Stimulated activated CD4-positive, alpha-beta T cell treated with anti-CD3 and anti-CD28 coated beads, TNF-alpha, amount 100 ng/mL, for 48 hours (primary cell): ENCODE measurements around the gene CHRDL1.

Experiments used
- DNase-seq, 3 donors: peaks; one replicate each; pipeline ENCODE4 v3.0.0-alpha.2; 2020; ENCODE audit warnings: low read depth in 3 of 3

The CHRDL1 gene

DNA sequence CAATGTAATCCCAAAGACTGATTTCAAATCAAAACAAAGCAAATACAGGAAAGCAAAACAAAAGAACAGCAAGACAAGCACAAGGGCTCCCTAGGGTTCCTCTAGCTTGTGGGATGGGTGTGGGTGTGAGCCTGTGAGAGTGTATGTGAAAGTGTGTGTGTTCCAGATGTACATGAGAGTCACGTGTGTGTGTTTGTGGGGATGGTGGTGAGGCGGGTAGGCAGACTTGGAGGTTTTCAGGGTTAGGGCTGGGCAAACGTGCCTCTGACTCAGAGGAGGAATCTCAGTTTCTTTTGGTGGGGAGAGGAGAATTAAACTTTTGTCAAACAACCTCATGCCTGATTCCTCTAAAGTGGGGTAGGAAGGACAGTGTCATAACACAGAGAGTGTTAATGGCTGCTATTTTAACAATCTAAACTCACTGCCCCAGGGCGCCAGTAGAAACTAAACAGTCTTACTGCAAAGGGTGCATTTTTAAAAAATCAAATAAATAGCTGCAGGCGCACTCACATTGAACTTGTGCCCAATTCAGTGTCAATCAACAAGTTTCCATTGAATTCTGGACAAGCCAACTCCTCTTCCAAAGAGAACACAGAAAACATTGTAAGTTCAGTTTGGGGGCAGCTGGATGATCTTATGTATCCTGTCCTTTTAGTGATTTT lies 51.8 kb downstream of the CHRDL1 start:
- no peak for DNase-seq

- no peak for DNase-seq
Observed at GRCh38 chrX:110741213-110741796, 54.3 kb downstream of the CHRDL1 start.

DNA sequence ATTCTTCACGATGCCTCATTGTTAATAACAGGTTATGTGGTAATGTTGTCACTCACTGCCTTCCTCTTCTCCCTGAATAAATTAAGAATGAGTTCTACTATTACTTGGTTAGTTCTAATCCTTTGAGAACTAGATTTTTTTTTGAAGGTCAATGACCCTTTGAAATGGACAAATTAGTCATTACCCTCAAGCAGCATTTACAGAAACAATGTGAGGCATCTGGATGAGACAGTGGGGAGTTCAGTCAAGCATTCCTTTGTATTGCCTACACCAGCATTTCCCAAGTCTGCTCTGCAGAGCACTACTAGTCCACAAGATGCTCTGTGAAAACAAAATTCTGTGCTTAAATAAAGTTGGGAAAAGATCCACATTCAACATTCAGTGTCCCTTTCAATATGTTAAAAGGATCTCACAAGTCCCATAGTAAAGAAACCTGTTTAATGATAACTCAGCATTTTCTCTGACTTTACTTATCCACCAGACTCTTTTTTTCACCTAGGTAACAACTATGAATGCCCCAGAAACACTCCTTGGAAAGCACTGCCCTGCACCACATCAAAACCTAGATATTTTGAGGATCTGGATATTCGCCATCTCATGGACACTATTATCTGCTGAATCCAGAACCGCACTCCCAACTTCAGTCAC lies 60.6 kb downstream of the CHRDL1 start:
- no peak for DNase-seq

GRCh38 chrX:110734271-110734670 lies 61.3 kb downstream of the CHRDL1 start:
- no peak for DNase-seq

DNA sequence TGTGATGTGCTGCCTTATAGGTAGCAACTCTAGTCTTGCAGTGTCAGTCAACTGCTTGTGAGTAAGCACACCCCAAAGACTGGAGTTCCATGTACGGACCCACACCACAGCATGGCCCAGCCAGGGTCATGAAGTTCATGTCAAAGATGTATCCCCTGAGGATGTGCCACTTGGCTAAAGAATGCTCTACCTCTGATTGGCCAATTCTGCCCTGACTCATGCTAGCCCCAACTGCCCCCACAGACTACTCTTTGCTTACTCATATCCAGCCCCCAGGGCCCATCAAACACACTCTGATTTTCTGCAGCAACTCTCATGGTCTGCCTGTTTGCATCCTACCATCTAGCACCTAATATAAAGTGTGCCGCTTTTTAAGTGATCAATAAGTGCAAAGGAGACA lies 62.5 kb downstream of the CHRDL1 start:
- no peak for DNase-seq

GRCh38 chrX:110732266-110732665 lies 63.4 kb downstream of the CHRDL1 start:
- no peak for DNase-seq

- DNase-seq = no peak
Observed at GRCh38 chrX:110723844-110724243, 71.8 kb downstream of the CHRDL1 start.

- no peak for DNase-seq
Observed at GRCh38 chrX:110722135-110722534, 73.5 kb downstream of the CHRDL1 start.

DNA sequence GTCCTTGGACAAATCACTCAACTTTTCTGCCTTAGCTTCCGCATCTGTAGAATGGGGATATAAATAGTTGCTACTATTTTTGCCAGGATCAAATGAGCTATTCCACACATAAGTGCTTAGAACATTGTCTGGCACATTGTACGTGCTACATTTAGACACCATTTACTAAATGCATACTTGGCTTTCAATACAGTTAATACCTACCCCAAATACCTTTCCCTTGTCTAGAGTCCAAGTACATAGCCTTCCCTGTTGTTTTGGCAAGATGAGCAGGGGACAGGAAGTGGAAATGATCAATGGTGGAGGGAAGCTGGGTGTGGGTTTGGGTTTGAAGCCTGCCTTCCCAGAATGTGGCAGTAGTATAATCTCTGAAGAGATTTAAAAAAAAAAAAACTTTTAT lies 82.0 kb downstream of the CHRDL1 start:
- no peak for DNase-seq

GRCh38 chrX:110706446-110706845 lies 89.2 kb downstream of the CHRDL1 start:
- DNase-seq = no peak

GRCh38 chrX:110703641-110704040 lies 92.0 kb downstream of the CHRDL1 start:
- DNase-seq = no peak

GRCh38 chrX:110699109-110699508 lies 96.5 kb downstream of the CHRDL1 start:
- DNase-seq = no peak

DNA sequence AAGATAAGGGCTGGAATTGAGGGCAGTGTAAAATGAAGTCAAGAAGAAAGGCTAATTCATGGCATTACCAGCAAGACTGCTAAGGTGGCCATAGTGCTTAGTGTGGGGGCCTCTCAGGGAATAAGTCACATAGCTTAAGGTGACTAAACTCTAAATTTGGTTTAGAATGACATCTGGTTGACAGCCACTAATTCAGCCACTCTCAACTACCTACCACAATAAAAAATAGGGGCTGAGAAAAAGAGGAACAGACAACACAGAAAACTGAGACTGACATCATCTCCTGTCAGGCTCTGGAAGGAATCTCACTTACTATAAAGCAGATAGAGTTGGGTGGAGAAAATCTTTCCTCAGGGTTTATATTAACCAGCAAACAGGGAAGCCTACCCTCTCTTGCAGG lies 96.9 kb downstream of the CHRDL1 start:
- DNase-seq = no peak

- no peak for DNase-seq
Observed at GRCh38 chrX:110692866-110693265, 102.8 kb downstream of the CHRDL1 start.

- no peak for DNase-seq
Observed at GRCh38 chrX:110691446-110691845, 104.2 kb downstream of the CHRDL1 start.

DNA sequence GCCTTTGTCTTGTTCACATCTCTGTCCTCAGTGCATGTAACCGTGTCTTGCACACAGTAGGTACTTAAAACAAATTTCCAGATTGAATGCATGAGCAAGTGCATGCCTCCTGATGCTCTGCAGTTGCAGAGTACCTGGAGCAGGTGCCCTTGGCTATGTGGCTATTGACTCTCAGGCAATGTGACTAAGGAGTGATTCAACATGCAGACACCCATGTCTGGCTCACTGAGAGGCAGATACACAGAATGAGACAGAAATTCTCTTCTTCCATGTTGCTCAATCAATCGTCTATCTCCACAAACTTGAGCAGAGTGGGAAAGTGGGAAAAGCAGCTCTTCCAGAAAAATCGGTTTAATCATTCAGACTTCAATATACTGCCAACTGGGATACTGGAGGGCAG lies 111.0 kb downstream of the CHRDL1 start:
- DNase-seq = no peak

DNA sequence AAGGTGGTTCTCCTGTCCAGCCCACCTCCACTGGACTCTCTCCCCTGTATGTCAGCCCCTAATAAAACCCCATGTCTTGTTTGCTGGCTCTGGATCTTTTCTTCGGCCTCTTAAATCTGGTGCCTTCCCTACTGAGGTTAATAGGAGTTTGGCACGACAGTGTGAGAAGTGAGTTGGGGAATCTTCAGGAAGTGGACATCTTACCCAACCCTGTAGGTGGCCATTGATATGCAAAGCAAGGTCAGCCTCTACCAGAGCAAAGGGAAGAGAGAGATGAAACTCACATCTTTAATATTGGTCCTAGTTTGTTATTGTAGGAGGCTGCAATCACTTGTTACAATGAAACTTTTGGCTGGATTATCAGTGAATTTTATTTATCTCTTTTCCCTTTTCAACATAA lies 111.7 kb downstream of the CHRDL1 start:
- no peak for DNase-seq

DNA sequence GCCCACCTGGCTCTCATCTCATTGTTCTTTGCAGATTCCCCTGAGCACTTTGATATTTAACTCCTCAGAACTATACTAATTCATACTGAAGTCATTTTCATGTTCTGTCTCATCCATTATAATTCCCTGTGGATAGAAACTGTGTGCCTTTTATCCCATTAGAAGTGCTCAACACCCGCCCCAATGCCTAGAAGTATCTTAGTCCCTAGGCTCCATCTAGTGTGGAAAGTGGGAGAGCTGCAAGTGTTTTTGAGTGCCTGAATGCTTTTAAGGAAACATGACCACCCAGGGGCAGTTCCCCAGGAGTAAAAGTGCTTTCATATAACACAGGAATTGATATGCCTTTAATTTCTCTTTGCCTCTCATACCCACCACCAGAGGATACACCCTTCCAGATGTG lies 117.0 kb downstream of the CHRDL1 start:
- no peak for DNase-seq

DNA sequence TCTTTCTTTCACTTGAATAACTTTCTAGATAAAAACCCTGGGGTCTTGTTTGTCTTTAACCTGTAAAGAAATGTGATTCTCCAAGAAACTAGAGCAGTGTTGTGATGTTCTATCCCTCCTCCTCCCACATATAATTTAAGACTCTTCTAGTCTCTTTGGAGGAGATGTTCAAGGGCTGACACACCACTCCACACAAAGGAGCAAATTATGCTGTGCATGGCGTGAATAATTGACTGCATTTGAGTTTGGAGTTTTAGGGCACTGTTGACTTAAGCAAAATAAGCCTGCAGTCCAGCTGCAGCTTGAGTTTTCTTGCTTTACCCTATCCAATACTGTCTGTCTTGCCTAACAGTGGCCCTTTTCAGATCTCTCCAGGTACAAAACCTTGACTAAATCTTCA lies 119.7 kb downstream of the CHRDL1 start:
- no peak for DNase-seq

DNA sequence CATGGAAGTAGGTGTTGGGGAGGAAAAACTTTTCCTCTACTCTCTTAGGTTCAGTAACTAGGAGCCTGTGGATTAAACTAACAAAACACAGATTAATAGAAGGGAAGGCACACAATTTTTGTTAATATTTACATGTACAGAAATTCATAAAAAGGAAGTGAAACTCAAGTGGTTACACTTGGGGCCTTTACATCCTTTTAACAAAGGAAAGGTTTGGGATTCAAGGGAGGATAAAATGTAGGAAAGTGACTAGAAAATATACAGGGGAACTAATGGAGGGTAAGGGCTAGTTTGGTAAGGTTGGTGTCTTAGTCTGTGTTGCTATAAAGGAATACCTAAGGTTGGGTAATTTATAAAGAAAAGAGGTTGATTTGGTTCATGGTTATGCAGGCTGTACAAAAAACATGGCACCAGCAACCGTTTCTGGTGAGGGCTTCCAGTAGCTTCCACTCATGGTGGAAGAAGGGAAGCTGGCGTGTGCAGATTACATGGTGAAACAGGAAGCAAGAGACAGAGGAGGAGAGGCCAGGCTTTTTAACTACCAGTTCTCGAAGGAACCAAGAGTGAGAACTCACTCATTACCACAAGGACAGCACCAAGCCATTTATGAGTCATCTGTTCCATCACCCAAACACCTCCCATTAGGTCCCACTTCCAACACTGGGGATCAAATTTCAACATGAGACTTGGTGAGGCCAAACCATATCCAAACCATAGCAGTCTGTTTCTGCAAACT lies 124.4 kb downstream of the CHRDL1 start:
- DNase-seq = no peak

GRCh38 chrX:110669572-110669971 lies 126.0 kb downstream of the CHRDL1 start:
- DNase-seq = no peak

DNA sequence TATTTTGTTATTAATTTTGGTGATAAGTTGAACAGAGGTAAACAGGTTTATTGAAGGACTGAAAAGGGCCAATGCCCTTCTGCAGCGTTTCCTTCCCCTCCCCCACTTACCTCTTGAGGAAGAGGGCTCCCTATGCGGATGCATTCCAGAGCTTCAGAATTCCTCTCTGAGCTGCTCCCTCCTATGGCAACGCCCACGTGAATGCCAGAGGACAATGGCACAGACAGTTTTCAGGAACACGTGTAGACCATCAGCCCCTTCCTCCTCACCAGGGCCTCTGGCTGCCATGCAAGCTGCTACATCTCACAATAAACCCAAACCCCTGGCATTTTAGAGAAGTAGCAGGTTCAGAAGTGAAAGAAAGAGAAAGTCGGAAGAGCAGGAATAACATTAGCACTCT lies 127.9 kb downstream of the CHRDL1 start:
- no peak for DNase-seq
